ENCODE results near the gene SPAG4.

The SPAG4 gene

DNA sequence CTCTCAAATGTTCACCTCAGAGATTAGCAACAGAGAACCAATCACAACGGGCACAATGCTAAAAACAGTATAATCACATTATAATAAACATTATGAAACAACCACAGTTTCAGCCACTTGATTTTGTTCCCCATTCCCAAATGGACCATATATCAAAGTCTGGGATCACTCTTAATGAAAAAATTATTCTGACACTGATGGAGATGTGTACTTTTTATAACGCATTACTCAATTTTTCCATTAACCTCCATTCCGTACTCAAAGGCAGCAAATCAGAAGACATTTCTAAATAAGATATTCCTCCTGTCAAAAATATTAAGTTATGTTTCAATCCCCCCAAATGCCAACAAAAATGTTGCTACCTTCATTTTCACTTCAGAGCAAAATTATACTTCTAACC, 46.3 kb downstream of the SPAG4 start:
- no peaks in the 10 kb centered on the region for H3K9me3 ChIP-seq (ENCODE audit: control insufficient read depth, insufficient read depth, low read length)
- H3K27ac ChIP-seq (ENCODE audit: low read depth, low read length) = no peak overlapping the region
- 0 out of 2 replicates have a peak, but pooled peaks cover 5% of the 10 kb centered on the region for H3F3A ChIP-seq (ENCODE audit: control insufficient read depth, insufficient read depth)
- peaks cover 83% of the 10 kb centered on the region for H3K79me2 ChIP-seq (ENCODE audit: control insufficient read depth, low read length)
- H3K27me3 ChIP-seq (ENCODE audit: control insufficient read depth, low read length) = no peaks in the 10 kb centered on the region
- peak overlapping the region; percentile 78 for H3K4me3 ChIP-seq (ENCODE audit: low read length)
- H3K4me2 ChIP-seq (ENCODE audit: low read length) = peak overlapping the region; percentile 99
- H3K36me3 ChIP-seq (ENCODE audit: control insufficient read depth, low read length) = peaks cover 64% of the 10 kb centered on the region
- H3K9me2 ChIP-seq (replicated peaks; ENCODE audit: control insufficient read depth, low read length) = no peaks in the 10 kb centered on the region
- TF ChIP-seq, protein P1, sequence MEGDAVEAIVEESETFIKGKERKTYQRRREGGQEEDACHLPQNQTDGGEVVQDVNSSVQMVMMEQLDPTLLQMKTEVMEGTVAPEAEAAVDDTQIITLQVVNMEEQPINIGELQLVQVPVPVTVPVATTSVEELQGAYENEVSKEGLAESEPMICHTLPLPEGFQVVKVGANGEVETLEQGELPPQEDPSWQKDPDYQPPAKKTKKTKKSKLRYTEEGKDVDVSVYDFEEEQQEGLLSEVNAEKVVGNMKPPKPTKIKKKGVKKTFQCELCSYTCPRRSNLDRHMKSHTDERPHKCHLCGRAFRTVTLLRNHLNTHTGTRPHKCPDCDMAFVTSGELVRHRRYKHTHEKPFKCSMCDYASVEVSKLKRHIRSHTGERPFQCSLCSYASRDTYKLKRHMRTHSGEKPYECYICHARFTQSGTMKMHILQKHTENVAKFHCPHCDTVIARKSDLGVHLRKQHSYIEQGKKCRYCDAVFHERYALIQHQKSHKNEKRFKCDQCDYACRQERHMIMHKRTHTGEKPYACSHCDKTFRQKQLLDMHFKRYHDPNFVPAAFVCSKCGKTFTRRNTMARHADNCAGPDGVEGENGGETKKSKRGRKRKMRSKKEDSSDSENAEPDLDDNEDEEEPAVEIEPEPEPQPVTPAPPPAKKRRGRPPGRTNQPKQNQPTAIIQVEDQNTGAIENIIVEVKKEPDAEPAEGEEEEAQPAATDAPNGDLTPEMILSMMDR (IDR thresholded peaks at IDR 0.05; ENCODE audit: low read depth, low read length, poor library complexity, severe bottlenecking) = no peak
- no peak for TF ChIP-seq EZH2phosphoT487 (IDR thresholded peaks at IDR 0.05; ENCODE audit: borderline replicate concordance, low read length)
- H3K4me1 ChIP-seq (ENCODE audit: control insufficient read depth, low read length) = peaks cover 65% of the 10 kb centered on the region
- peaks cover 48% of the 10 kb centered on the region for H4K20me1 ChIP-seq (ENCODE audit: control insufficient read depth, insufficient read depth, low read depth, low read length)

DNA sequence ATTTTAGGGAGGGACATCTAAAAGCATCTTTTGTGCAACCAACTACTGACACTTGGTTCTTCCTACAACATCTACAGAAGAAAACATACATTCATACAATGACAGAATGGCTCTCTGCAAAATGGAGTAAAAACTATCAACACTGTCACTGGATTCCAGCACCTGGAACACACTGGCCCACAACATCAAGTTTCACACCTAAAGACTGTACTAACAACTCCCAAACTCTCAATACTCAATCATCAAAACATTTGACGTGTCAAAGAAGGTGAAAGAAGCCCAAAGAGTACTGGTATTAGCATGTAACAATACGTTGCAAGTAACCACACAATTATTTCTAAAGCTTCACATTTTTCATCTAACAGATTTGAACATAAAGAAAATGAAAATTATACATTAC, 46.9 kb downstream of the SPAG4 start:
- no peaks in the 10 kb centered on the region for H3K9me3 ChIP-seq (ENCODE audit: control insufficient read depth, insufficient read depth, low read length)
- H3K4me2 ChIP-seq (ENCODE audit: low read length) = peak overlapping the region; percentile 99
- no peak overlapping the region for H3K27ac ChIP-seq (ENCODE audit: low read depth, low read length)
- H3K79me2 ChIP-seq (ENCODE audit: control insufficient read depth, low read length) = peaks cover 76% of the 10 kb centered on the region
- H3K36me3 ChIP-seq (ENCODE audit: control insufficient read depth, low read length) = peaks cover 58% of the 10 kb centered on the region
- H3K4me1 ChIP-seq (ENCODE audit: control insufficient read depth, low read length) = peaks cover 60% of the 10 kb centered on the region
- TF ChIP-seq, protein P1 (IDR thresholded peaks at IDR 0.05; ENCODE audit: low read depth, low read length, poor library complexity, severe bottlenecking) = no peak
- no peak for TF ChIP-seq EZH2phosphoT487 (IDR thresholded peaks at IDR 0.05; ENCODE audit: borderline replicate concordance, low read length)
- no peaks in the 10 kb centered on the region for H3K27me3 ChIP-seq (ENCODE audit: control insufficient read depth, low read length)
- no peaks in the 10 kb centered on the region for H3K9me2 ChIP-seq (replicated peaks; ENCODE audit: control insufficient read depth, low read length)
- H3K4me3 ChIP-seq (ENCODE audit: low read length) = peak overlapping the region; percentile 78
- H4K20me1 ChIP-seq (ENCODE audit: control insufficient read depth, insufficient read depth, low read depth, low read length) = peaks cover 42% of the 10 kb centered on the region
- H3F3A ChIP-seq (ENCODE audit: control insufficient read depth, insufficient read depth) = 0 out of 2 replicates have a peak, but pooled peaks cover 5% of the 10 kb centered on the region

- Histone ChIP-seq H3K4me2 (ENCODE audit: low read length) (peak overlapping the region; percentile 99), H3K4me3 (ENCODE audit: low read length) (peak overlapping the region; percentile 78), H3K27ac (ENCODE audit: low read depth, low read length) (peak overlapping the region; percentile 66), H3K27me3 (ENCODE audit: control insufficient read depth, low read length) (no peaks in the 10 kb centered on the region), H3F3A (ENCODE audit: control insufficient read depth, insufficient read depth) (peaks cover 12% of the 10 kb centered on the region; the same call in 1 of the 2 replicates), H3K79me2 (ENCODE audit: control insufficient read depth, low read length) (peaks cover 64% of the 10 kb centered on the region), H3K9me3 (ENCODE audit: control insufficient read depth, insufficient read depth, low read length) (no peaks in the 10 kb centered on the region), H3K4me1 (ENCODE audit: control insufficient read depth, low read length) (peaks cover 53% of the 10 kb centered on the region), H3K9me2 (replicated peaks; ENCODE audit: control insufficient read depth, low read length) (no peaks in the 10 kb centered on the region), H4K20me1 (ENCODE audit: control insufficient read depth, insufficient read depth, low read depth, low read length) (peaks cover 42% of the 10 kb centered on the region), H3K36me3 (ENCODE audit: control insufficient read depth, low read length) (peaks cover 53% of the 10 kb centered on the region)
- TF ChIP-seq EZH2phosphoT487 (IDR thresholded peaks at IDR 0.05; ENCODE audit: borderline replicate concordance, low read length) = no peak
- TF ChIP-seq, protein P1 (IDR thresholded peaks at IDR 0.05; ENCODE audit: low read depth, low read length, poor library complexity, severe bottlenecking) = no peak
Measured at GRCh38 chr20:35663516-35664465, 48.2 kb downstream of the SPAG4 start.
